HUES6 (cell line): ENCODE data around the gene ZNF443.
A peak's percentile ranks its signal among the peaks of the same experiment; 100 is the strongest.
"Not testable (repeated sequence)": the region's sequence is repeated elsewhere in the genome, so short reads cannot be mapped to it uniquely, and the experiment has no call there.

ENCODE experiments used
- H3K27ac ChIP-seq: 2 replicates; pipeline ENCODE4 v1.7.0; 2013; ENCODE audit warnings: low read depth, mild to moderate bottlenecking, low read length, inconsistent platforms
- H3K27me3 ChIP-seq: 2 replicates; pipeline ENCODE4 v1.6.1; 2013; ENCODE audit warnings: low read length; ENCODE audit not compliant: control insufficient read depth, insufficient read depth
- H3K36me3 ChIP-seq: 2 replicates; pipeline ENCODE4 v1.6.1; 2013; ENCODE audit warnings: low read length; ENCODE audit not compliant: control insufficient read depth, insufficient read depth
- H3K4me1 ChIP-seq: 2 replicates; pipeline ENCODE4 v1.6.1; 2013; ENCODE audit warnings: low read length; ENCODE audit not compliant: control insufficient read depth, insufficient read depth
- H3K4me3 ChIP-seq: 2 replicates; pipeline ENCODE4 v1.5.1; 2013; ENCODE audit warnings: low read depth, low read length
- H3K9ac ChIP-seq: one replicate; pipeline ENCODE4 v1.6.1; 2013; ENCODE audit warnings: mild to moderate bottlenecking, low read length
- H3K9me3 ChIP-seq: 2 replicates; pipeline ENCODE4 v1.6.1; 2013; ENCODE audit warnings: low read depth, low read length; ENCODE audit not compliant: control insufficient read depth, insufficient read depth

The ZNF443 gene

DNA sequence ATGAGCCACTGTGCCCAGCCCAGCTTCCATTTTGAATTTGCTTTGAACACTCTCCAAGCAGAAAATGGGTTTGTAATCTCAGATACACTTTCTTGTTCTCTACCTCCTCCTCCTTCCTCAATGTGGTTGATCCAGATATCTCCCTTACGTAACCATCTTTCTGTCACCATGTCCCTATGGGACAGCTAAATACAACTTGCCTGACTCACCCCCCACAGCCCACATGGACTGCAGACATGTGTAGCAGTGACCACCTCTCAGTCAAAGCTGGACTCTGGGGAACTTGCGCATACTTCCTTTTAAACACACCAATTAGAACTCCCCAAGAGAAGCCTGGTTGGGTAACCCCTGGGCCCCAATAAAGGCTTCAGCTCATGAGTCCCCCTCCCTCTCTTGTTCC lies 28.9 kb downstream of the ZNF443 start:
- H3K4me1 ChIP-seq = no peaks in the 10 kb centered on the region
- no peaks in the 10 kb centered on the region for H3K27me3 ChIP-seq
- H3K36me3 ChIP-seq = no peaks in the 10 kb centered on the region
- H3K4me3 ChIP-seq = no peak overlapping the region
- no peak overlapping the region for H3K9ac ChIP-seq
- no peak overlapping the region for H3K27ac ChIP-seq
- H3K9me3 ChIP-seq = peaks cover 44% of the 10 kb centered on the region

DNA sequence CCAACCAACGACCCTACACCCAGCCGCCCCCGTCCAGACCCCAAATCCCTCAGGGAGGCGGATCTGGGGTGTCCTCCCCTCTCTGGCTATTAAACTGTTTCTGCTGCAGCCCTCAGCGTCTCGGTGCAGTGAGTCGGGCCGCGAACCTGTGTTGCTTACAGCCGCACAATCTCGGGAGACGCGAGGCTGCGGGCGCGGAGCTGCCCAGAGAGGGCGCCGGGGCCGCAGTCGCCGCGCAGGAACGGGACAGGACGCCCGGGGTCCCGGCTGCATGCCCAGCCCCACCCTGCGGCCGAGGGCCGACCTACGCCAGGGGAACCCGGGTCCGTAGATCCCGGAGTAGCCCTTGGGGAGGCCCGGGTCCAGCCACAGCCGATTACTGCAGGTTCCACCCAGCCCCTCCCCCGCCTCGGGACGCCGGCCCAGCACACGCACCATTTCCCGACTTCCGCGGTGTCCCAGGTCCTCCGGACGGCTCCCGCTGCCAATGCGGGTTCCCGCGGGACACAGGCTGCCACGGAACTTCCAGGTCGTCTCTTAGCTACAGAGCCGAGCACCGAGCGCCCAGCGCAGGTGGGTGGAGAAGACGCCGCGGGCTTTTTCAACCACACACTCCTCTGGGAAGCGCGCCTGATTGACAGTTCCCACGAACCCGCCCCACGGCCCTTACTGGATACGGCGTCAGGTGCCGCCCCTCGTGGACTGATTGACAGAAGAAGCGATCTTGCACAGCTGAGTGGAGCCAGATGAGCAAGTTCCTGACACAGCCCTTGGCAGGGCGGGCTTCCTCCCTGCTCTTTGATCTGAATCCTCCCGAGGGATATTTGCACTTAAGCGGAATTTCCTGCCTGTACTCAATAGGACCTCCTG lies 40.0 kb downstream of the ZNF443 start, which contains the start of gene ZNF799:
TSS of gene ZNF799 (minus strand) at position 639 of the 870 bp plus-strand sequence. CDS start at position 438, 201 bp downstream.
- Histone ChIP-seq H3K4me1 (no peaks in the 10 kb centered on the region), H3K9me3 (peaks cover 11% of the 10 kb centered on the region), H3K4me3 (peak within 1 kb of the TSS; percentile 72), H3K27me3 (peaks cover 4% of the 10 kb centered on the region), H3K9ac (peak within 1 kb of the TSS; percentile 75), H3K27ac (no peak within 1 kb of the TSS), H3K36me3 (no peaks in the 10 kb centered on the region)

DNA sequence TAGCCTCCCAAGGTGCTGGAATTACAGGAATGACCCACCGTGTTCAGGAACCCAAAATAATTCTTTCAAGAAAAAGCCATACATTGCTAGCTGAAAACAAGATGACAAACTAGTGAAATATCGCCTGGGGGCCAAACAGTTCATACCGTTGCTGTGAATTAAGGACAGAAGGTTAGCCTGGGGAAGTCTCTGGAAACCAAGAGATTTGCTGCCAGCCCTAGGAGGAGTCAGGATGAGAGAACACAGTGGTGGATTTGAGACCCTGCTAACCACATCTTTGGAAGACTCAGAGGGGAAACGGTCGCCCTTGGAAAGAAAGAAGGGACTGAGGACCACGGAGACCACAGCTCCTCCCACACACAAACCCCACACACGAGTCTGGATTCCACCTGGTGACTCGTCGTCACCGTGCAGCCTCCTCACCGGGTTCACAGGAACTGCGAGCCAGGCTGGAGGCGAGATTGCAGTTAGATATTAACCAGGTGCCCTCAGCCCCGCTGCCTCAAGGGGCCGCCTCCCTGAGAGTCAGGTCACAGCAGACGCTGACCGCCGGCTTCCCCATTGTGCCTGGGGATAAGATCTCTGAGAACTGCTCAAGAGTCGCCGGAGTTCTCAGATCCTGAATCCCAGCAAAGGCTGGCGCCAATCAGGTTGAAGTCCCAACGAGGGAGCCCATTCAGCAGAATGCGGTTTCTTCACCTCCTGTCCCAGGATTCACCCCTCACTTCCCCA lies 40.8 kb downstream of the ZNF443 start:
- H3K9me3 ChIP-seq, H3K36me3 ChIP-seq, H3K4me1 ChIP-seq, H3K27ac ChIP-seq, H3K27me3 ChIP-seq: not testable (repeated sequence)
- Histone ChIP-seq H3K9ac (peak overlapping the region; percentile 75), H3K4me3 (peak overlapping the region; percentile 72)

DNA sequence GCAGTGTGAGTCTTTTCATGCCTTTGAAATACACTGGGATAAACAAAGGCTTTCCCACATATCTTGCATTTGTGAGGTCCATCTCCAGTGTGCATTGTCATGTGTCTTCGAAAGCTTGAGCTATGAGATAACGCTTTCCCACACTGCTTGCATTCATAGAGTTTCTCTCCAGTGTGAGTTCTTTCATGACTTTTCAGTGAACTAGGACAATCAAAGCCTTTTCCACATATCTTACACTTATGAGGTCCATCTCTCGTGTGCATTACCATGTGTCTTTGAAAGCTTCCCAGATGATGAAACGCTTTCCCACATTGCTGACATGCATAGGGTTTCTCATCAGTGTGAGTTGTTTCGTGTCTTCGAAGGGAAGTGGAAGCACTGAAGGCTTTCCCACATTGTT lies 49.7 kb downstream of the ZNF443 start:
- H3K4me1 ChIP-seq, H3K27ac ChIP-seq, H3K27me3 ChIP-seq, H3K9ac ChIP-seq, H3K4me3 ChIP-seq, H3K36me3 ChIP-seq: not testable (repeated sequence)
- peaks cover 28% of the 10 kb centered on the region for H3K9me3 ChIP-seq

DNA sequence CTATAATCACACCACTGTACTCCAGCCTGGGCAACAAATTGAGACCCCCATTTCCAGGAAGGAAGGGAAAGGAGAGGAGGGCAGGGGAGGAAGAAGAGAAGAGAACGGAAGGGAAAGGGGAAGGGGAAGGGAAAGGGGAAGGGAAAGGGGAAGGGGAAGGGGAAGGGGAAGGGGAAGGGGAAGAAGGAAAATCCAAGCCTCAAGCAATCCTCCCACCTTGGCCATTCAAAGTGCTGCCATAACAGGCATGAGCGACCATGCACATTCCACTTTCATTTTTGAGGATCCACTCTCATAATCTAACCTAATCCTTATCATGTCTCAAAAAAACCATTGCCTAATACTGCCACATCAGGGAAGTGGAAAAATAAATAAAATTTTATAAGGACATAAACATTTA lies 54.5 kb downstream of the ZNF443 start:
- not testable (repeated sequence) for H3K9ac ChIP-seq, H3K27me3 ChIP-seq, H3K4me1 ChIP-seq, H3K4me3 ChIP-seq, H3K27ac ChIP-seq, H3K36me3 ChIP-seq
- H3K9me3 ChIP-seq = peaks cover 43% of the 10 kb centered on the region

DNA sequence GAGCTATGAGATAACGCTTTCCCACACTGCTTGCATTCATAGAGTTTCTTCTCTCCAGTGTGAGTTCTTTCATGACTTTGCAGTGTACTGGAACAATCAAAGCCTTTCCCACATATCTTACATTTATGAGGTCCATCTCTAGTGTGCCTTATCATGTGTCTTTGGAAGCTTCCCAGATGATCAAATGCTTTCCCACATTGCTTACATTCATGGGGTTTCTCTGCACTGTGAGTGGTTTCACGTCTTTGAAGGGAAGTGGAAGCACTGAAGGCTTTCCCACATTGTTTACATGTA lies 60.4 kb downstream of the ZNF443 start:
- Histone ChIP-seq H3K27me3 (no peaks in the 10 kb centered on the region), H3K27ac (no peak overlapping the region), H3K9me3 (peaks cover 70% of the 10 kb centered on the region), H3K36me3 (no peaks in the 10 kb centered on the region), H3K9ac (no peak overlapping the region), H3K4me3 (no peak overlapping the region), H3K4me1 (no peaks in the 10 kb centered on the region)

DNA sequence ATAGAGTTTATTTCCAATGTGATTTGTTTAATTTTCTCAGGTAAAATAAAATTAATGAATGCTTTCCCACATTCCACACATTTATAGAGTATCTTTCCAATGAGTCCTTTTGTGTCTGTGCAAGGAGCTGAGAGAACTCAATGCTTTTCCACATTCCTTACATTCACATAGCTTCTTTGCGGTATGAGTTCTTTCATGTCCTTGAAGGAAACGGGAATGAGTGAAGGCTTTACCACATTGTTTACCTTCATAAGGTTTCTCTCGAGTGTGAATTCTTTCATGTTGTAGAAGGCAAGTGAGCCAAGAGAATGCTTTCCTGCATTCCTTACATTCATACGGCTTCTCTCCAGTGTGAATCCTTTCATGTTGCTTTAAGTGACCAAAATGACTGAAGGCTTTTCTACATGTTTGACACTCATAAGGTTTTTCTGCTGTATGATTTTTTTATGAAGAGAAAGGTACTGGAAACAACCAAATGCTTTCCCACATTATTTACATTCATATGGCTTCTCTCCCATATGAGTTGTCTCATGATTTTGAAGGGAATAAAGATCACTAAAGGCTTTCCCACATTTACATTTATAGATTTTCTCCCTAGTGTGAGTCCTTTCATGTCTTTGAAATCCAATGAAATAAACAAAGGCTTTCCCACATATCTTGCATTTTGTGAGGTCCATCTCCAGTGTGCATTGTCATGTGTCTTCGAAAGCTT lies 60.9 kb downstream of the ZNF443 start:
- no peak overlapping the region for H3K27ac ChIP-seq
- no peak overlapping the region for H3K4me3 ChIP-seq
- H3K4me1 ChIP-seq = no peaks in the 10 kb centered on the region
- H3K36me3 ChIP-seq = no peaks in the 10 kb centered on the region
- H3K9ac ChIP-seq = no peak overlapping the region
- H3K9me3 ChIP-seq = peaks cover 74% of the 10 kb centered on the region
- H3K27me3 ChIP-seq = no peaks in the 10 kb centered on the region
